DMS114 treated with DMSO at 0.1 percent for 48 hours (cell line): ENCODE measurements around the gene GPC3.

Experiments used
- DNase-seq: peaks from one replicate; lab custom pipeline; 2025; ENCODE audit not compliant: unreplicated experiment; lab: John Stamatoyannopoulos, UW

The GPC3 gene

DNA sequence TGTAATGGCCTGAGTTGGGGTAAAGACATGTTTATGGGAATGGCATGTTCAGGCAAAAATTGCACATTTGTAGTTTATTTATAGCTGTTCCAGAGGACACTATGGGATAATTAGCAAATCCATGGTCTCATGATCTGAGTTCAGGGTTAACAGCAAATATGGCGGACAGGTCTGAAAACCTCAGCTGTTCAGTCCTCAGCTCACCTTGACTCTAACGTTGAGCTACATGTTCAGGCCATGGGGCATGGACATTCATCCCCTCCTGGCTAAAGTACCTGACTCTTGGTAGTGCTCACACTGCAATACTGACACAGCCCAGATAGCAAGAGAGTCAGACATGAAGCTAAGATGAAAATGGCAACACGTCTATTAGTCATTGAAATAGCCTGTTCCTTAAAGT is 408.5 kb downstream of the GPC3 start:
- no peak for DNase-seq

DNA sequence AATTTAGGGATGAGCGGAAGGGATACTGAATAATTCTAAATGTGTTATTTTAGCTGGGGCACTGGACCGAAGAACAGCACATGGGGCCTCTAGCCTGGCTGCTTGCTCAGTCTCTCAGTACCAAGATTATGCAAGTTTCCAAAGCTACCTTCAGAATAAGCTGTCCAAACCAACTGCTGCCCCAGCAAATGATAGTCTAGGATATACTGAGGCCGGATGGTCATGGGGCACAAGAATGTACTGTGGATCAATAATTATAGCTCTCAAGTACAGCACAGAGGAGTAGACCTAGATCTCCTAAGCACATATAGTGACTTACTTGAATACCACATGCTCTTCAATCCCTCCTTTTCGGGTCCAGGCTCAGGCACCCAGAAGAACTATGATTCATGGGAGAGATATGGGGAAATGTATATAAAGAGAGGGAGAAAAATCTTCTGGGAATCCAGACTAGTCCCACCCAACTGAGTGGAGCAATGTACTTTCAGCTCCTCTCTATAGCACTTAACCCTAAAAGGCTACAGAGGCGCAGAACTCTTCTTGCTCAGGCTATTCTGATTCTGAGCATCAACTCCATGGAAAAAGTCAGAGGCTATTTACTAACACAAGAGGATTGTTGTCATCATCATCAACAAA is 409.8 kb downstream of the GPC3 start:
- no peak for DNase-seq

DNA sequence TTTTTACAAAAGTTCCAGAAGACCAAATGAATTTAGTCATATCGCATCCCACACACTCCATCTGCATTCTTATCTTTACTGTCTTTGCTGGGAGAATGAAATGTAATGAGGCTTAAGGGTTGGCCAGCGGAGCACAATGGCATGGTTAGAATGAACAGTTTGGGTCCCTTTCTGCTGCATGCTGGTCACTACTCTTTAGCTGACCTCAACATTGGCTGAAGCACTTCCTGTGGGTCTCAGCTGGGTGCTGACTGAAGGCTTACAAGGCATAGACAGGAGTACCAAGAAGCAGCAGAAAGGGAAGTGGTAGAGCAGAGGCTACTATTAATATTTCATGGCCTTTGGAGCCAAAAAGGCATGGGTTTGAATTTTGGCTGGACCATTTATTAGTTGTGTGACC is 410.7 kb downstream of the GPC3 start:
- DNase-seq: no peak

DNA sequence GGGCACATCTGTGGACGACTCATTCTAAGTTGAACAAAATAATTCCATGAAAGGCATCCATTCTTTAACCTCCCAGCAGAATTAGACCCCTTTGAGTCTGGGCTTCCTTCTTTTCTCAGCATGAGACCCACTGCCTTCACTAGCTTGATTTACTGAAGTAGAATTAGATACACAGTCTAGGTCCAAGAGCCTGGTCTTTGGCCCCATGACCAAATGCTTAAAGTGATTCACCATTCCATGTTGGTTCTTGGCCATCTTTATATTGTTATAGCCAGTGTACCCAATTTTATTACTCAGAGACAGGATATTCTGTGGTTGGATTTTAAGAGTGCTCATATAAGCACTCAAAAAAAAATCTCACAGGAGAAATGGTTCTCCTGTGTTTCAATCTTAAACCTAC is 414.8 kb downstream of the GPC3 start:
- DNase-seq: no peak

DNA sequence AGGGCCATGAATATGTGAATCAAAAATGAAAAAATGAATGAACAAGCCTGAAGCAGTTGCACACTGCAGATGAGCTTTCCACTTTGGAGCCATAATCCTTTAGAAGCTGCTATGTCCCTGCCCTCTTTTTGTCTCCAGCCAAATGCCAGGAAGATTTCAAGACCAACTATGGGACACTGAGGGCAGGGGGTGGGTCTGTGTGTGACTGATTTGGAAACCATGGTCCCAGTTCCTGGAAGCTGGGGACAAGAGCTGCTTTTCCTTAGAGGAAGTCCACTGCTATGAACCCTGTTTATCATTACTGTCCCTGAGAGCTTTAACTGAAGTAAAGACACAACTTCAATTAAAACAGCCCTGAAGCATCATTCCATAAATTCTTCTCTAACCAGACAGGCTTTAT is 416.2 kb downstream of the GPC3 start:
- no peak for DNase-seq

DNA sequence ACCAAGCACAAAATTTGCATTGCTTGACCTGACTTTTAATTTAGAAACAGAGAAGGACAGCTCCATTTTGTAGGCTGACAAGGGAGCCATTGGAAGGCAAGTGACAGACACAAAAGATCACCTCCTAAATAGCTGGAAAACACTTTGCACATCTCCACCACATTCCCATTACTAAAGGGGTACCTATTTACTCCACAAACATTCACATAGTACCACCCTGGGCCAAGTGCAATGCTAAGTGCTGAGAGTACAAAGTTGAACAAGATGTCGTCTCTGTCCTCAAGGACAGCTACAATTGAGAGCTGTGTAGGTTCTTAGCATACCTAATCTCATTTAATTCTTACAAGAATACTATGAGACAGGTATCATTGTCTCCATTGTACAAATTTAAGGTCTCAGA is 417.3 kb downstream of the GPC3 start:
- no peak for DNase-seq

DNA sequence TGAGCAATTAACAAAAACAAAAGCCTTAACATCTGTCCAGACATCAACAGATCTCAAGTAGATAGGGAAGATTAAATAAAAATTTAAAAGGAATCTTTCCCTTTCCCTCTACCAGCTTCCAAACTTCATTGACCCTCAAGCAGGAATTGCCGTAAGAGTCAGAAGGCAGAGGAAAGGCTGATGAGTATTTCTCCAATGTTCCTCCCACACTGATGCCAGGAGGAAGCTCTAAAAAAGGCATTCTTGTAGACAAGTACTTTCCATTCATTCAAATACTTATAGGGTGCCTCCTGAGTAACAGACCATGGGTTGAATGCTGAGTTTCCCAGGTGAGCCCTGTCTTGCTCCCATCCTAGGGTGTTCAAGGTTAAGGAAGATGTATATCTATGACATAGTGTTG is 418.5 kb downstream of the GPC3 start:
- DNase-seq: no peak

DNA sequence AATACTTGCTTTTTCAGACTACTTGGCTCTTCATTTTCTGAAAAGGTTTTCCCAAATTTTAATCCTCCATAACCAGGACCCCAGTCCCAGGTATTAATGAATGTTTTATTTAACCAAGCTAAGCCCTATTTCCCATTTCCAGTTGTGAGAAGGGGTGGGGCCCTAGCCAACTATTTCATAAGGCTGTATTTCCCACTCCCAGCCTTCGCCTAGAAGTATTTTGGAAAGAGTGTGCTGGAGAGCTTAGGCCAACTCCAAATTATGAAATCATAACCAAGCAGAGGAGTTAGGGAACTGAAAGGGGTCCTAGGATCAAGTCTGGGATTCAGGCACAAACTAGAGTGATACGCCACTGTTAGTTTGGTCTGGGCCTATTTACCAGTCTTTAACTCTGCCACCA is 421.7 kb downstream of the GPC3 start:
- no peak for DNase-seq

DNA sequence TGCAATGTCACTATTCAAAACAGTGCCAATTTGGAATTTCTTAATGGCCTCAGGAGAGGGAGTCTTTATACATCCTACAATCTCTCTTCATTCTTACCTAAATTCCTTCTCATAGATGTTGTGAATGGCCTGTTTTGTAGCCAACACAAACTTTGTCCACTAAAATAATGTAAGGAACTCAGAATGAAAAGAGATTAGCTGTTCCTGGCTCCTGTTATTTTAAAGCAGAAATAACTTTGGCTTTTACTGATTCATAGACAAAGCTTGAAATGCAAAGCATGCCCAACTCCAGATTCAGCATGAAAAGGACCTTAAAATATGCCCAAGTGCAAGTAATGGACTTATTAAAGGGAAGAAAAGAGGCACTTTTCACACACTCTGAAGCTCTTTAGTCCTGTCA is 424.1 kb downstream of the GPC3 start:
- no peak for DNase-seq

DNA sequence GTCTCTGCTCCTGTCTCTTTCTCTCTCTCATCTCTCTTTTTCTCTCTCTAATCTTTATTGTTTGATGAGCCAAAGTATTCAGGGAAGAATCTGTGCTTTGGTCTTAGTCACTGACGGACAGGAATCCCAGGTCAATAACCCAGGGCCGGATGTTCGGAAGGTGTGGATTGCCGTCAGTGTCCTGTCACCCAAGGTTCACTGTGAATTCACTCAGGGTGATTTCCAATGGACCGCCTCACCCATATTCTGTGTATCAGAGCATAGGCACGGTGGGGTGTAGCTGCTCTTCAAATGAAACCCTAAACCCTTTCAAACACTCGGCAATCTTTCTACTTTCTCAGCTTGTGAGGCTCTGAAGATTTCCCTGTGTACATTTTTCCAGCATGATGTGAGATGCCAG is 425.5 kb downstream of the GPC3 start:
- DNase-seq: no peak

DNA sequence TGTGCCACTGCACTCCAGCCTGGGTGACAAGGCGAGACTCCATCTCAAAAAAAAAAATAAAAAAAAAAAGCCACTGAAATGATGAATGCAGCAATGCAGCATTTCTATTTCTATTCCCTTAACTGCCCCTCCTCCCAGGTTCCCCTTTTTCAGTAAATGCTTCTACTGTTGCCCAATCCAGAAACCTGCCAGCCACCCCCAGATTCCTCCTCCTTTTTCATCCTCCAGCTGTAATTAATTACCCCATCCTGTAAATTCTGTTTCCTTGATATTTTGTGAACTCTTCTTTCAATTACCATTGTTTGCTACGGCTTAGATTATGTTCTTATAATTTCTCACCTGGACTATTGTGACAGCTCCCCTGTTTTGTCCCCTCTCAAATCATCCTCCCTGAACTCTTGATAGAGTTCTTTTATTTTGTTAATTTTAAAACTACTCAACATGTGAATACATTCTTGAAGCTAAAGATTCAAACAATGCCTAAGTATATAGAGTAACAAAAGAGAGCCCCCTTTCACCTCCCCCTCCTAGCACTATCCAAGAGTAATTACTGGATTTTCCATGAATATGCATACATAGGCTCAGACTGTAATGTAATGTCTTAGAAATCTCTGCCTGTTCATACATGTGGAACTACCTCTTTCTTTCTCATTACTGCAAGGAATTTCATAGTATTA is 429.5 kb downstream of the GPC3 start:
- DNase-seq: no peak

DNA sequence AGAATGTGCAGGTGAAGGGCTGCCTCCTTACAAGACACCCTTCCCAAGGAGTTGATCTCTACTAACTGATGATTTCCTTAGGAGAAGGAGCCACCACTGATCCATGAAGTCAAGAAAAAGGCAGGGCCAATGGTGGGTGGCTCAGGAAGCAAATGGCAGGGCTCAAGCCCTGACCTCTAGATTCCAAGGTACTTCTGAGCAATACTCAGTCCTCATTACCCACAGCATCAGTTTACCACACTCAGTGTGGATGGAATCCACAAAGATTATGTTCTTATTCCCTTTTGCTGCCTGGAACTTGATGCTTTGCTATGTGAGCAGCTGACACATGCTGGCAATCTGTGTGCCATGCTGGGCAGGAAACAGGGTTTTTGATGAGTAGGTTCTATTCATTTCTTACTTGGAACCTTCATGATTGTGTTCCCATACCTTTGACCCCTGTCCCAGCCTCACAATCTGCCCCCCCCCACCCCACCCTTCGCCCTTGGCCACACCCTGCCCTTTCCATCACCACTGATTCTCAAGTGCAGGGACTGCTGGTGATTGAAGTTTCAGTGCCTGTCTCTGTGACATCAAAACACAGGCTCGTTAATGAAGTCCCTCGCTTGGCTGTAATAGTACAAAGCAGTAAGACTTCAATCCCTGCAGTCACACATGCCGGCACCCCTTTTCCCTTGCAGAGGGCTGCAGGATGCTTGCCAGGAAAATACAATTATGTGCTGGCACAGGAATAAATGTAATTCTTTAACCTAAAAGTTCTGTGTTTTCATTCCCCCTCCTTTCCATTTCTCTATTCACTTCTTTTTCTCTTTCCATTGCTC is 434.5 kb downstream of the GPC3 start:
- no peak for DNase-seq

DNA sequence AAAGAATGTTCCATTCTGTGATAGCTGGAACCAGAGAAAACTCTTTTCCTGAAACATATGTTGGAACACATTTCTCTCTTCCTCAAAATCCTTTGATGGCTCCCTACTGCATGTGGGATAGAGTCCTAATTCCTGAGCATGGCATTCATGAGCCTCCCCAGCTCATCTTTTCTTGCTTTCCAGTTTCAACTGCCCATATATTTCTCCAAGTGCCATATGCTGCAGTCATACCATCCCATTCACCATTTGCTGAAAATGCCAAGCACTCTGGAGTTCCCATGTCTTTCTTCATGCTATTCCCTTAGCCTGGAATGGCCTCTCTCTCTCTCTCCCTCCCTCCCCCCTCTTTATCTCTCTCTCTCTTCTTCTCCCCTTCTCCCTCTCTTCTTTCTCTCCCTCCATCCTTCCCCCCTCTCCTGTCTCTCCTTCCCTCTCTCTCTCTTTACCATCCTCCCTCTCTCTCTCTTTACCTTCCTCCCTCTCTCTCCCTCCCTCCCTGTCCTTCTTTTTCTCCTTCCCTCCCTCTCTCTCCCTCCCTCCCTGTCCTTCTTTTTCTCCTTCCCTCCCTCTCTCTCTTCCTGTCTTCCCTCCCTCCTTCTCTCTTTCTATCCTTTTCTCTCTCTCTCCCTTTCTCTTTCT is 436.0 kb downstream of the GPC3 start:
- DNase-seq: no peak

DNA sequence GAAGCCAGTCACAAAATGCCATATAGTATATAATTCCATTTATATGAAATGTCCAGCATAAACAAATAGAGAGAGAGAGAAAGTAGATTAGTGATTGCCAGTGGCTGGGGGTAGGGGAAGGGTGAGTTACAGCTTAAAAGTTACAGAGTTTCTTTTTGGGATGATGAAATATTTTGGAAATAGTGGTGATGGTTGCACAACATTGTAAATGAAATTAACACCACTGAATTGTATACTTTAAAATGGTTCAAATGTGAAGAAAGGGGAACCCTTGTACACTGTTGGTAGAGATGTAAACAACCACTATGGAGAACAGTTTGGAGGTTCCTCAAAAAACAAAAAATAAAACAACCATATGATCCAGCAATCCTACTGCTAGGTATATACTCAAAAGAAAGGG is 439.0 kb downstream of the GPC3 start:
- DNase-seq: no peak

DNA sequence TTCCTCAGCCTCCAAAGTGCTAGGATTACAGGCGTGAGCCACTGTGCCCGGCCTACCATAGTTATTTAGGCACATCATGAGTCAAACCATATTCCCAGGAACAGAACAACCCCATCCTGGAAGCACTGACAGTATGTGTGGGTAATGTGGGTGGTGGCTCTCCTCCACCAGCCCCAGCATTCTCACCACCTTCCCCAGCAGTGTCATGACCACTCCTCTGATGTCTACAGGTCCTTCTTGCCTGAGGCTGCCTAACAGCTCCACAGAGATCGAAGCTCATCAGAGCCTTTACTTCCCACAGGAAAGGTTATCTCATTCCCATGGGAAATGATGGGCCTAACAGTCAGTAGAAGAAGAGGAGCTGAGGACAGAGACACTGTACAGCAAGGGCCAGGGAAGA is 440.6 kb downstream of the GPC3 start:
- DNase-seq: no peak

DNA sequence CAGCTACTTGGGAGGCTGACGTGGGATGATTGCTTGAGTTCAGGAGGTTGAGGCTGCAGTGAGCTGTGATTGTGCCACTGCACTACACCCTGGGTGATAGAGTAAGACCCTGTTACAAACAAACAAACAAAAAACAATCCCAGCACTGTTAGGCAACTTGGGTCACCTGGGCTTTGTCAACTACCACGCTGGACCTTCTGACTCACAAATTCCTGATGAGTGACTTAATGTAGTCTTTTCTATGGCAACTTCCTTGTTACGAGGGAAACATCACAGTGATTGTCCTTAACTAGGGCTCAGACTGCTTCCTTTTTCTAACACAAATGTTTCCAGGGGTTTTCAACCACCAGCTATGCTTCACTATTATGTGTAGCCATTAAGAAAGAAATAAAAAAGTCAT is 441.3 kb downstream of the GPC3 start:
- DNase-seq: no peak

DNA sequence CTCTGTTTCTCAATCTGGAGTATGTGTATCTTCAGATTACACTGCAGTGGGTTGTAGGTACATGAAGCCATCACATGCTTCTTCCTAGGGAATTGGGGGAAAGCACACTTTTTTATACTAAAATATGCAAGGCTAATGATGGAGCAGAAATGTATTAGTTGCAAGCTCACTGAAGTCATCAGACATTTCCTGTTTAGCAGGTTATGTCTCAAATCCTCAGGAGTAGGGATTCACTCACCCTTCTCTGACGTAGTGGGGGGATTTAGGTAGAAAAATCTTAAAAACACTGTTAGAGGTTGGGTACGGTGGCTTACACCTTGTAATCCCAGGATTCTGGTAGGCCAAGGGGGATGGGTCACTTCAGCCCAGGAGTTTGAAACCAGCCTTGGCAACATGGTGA is 441.7 kb downstream of the GPC3 start:
- no peak for DNase-seq

DNA sequence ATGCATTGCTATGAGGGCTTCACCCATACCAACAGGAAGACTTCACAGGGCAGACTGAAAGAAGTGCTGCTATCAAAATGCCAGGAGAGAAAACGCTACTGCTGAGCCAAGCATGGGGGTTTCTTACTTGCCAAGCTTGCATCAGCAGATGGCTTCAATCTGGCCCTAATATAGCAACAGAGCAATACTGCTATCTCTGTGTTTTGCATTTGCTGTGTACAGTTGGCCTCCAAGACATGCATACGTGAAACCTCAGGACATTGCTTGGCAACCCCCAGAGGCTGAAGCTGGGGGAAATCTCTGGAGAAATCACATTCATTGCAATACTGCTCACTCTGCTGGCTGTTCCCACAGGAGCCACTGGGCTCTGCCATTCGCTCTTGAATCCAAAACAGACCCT is 442.9 kb downstream of the GPC3 start:
- DNase-seq: no peak

DNA sequence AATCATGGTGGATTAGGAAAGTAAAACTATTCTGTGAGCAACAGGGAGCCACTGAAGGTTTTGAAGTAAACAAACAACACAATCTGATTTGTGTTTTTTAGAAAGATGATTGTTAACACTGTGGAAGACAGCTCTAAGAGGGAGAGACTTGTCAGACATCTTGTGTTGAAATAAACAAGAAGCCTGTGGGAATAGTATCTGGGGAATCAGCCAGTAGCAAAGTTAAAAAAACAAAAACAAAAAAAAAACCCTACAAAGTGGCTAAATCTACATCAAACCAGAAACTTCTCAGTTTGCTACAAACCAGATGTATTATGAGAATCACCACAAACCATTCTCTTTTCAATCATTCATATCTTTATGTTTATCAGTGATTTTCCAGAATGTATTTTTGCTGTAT is 444.4 kb downstream of the GPC3 start:
- DNase-seq: no peak

DNA sequence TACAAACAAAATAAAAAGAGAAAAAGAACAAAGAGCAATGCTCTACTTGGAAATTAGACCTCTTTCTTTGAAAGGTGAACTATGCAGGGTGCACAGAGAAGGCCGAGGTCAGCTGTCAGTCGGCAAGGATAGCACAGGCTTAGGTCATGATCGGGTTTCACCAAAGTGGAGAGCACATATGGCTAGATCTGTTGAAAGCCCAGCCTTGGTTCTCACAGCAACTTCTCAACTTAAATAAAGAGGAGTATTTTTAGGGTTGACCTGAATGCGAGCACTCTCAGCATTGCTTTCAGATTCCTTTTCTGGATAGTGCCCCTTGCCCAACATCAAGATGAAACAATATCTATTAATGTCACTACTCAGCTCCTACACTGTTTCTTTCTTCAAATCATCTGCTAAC is 447.2 kb downstream of the GPC3 start:
- DNase-seq: no peak

DNA sequence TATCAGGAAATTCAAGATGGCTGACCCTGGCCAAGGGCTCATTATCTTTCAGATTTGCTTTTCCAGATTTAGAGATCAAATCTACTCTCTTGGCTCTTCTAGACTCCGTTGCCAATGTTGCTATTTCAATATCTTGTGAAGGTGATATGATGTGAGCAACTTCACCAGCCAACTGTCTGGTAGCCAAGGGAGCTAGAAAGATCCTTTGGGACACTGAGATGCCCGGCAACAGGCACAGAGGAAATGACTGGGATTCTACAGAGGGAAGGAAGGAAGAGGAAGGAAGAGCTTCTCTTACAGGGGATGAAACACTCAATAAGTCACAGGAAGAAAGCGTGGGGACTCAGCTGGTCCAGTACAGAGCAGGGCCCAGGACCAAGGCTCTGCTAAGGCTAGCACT is 448.3 kb downstream of the GPC3 start:
- DNase-seq: no peak

DNA sequence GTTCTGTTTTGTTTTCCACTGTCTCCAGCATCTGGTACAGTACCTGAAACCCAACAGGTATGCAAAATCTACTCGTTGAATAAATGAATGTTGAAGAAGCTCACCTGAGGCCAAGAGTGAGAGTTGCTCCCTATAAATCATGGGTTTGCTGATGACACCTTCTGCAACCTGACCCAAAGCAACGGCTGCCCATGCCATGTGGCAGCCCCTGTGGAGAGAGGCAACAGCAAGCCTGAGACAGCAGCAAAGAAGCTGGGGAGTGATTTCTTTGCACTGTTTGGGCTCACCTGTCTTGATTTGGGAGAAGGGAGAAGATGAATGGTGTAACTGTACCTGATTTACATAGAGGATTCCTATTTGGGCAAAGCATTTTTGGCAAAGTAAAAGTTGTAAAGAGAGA is 450.3 kb downstream of the GPC3 start:
- no peak for DNase-seq
